DOHH2 (cell line): ENCODE measurements around the gene MMRN2.

Experiments used
- CTCF ChIP-seq: fragments of 200-600 bp; sonication (generic); IDR thresholded peaks from one replicate; pipeline ENCODE4 v1.5.1; 2014; ENCODE audit warnings: antibody characterized with exemption, mild to moderate bottlenecking, low read depth, low read length; ENCODE audit not compliant: poor library complexity, severe bottlenecking
- EZH2phosphoT487 ChIP-seq: fragments of 200-600 bp; sonication (generic); IDR thresholded peaks from 2 replicates; pipeline ENCODE4 v1.6.1; 2017; ENCODE audit warnings: borderline replicate concordance, mild to moderate bottlenecking, antibody characterized with exemption, low read length, moderate library complexity, mixed read lengths

GRCh38 chr10:86951184-86951761 lies 6.1 kb downstream of the MMRN2 start:
- no peak for TF ChIP-seq CTCF
- no peak for TF ChIP-seq EZH2phosphoT487
